Spinal cord (tissue), 10 donors: ENCODE measurements around the gene PRMT7. TPM values are rescaled to one million over a fixed set of nuclear protein-coding genes. Genes with fewer than 3 reads are reported as not detected.
"Not testable (repeated sequence)": the region's sequence is repeated elsewhere in the genome, so short reads cannot be mapped to it uniquely, and the experiment has no call there.

Source experiments
- DNase-seq, 6 donors: peaks; one replicate each; pipeline versions ENCODE4 v3.0.0 to v3.0.0-alpha.2; 2013 to 2015; ENCODE audit warnings: low spot score in 6 of 6, low read depth in 4 of 6
- H3K27ac ChIP-seq: one replicate; pipeline ENCODE4 v1.5.1; 2013; ENCODE audit warnings: low read depth, low read length, control low read depth
- H3K27me3 ChIP-seq: one replicate; pipeline ENCODE4 v1.6.1; 2013; ENCODE audit warnings: low read length; ENCODE audit not compliant: control insufficient read depth, insufficient read depth
- H3K36me3 ChIP-seq: one replicate; pipeline ENCODE4 v1.6.1; 2013; ENCODE audit warnings: low read length; ENCODE audit not compliant: control insufficient read depth, insufficient read depth
- H3K4me1 ChIP-seq: one replicate; pipeline ENCODE4 v1.6.1; 2013; ENCODE audit warnings: low read length; ENCODE audit not compliant: control insufficient read depth, insufficient read depth
- H3K4me3 ChIP-seq: one replicate; pipeline ENCODE4 v1.5.1; 2013; ENCODE audit warnings: low read depth, low read length, control low read depth
- H3K9me3 ChIP-seq: one replicate; pipeline ENCODE4 v1.6.1; 2013; ENCODE audit warnings: low read length; ENCODE audit not compliant: control insufficient read depth, insufficient read depth
- WGBS: methylation state at CpG from one replicate; pipeline ENCODE4 v1.1.5; 2013; ENCODE audit warnings: missing lambda C conversion rate; ENCODE audit not compliant: insufficient coverage; 5-methylcytosine and 5-hydroxymethylcytosine counted together
- polyA plus RNA-seq, 2 donors: library from polyadenylated mRNA; unstranded; fragments of 120-200 nt; gene quantifications; one replicate each; pipeline ENCODE4 v1.2.1, GENCODE V29; 2013; ENCODE audit not compliant: insufficient read length in 2 of 2
- total RNA-seq, 2 donors: library from RNA; depleted of rRNA in 1 of 2; stranded (reverse); fragments of 120-200 nt in 1 of 2; fragments of >200 nt in 1 of 2; gene quantifications; one replicate each; pipeline versions ENCODE4 v1.2.3 to v1.2.4, GENCODE V29; 2013 to 2014
- donor health status: healthy.

The PRMT7 gene
- total and polyA plus RNA-seq, 4 donors = 43.7 to 83.3 (median 66.4) TPM

DNA sequence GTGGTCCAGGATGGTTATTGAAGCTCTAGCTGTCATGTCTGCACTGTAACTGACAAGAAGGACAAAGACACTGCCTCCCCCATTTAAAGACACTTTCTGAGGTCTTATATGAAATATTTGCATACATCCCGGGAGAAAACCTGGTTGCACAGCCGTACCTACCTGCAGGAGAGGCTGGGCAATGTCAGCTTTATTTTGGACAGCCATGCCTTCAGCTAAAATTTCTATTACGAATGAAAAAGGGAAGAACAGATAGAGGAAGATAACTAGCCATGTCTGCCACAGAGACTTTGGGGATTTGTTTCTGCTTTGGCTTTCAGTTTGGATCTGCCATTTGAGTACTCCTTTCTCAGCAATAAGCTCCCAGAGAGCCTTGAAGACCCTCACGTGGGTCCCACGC lies 27.5 kb upstream of the PRMT7 start:
- H3K36me3 ChIP-seq = peaks cover 29% of the 10 kb centered on the region

DNA sequence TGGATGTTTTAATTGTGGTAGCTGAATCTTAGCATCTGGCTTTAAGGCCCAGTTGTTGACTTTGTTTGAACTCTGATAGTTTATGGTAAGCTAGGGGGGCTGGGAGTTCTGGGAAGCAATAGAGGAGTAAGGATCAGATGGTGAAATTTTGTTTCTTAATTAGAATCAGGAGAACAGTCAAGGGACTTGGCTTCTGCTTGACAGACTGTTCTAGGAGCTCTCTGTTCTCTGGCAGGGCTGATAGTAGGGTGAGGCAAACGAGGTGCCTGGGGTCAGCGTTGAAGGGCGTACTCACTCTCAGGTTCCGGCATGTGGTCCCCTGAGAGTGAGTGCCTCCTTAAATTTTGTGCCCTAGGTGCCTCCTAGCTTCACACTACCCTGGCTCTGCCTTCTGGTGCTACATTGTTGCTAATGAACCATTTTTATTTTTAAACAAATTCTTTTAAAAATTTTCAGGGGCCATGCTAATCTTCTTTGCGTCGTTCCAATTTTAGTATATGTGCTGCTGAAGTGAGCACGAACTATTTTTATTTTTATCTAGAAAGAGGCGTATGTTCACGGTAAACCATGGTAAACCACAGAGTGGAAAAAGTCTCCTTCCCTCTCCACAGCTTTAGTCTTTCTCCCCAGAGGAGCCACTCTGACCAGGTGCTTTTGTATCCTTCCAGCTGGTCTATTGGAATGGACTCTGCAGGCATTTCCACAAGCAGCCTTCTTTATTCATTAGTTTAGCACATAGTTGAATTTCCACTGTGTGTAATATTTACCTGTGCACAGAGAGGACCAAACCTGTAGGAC lies 26.8 kb upstream of the PRMT7 start:
- Histone ChIP-seq H3K27ac (no peak overlapping the region), H3K4me3 (no peak overlapping the region), H3K36me3 (peaks cover 27% of the 10 kb centered on the region), H3K27me3 (no peaks in the 10 kb centered on the region), H3K9me3 (no peaks in the 10 kb centered on the region), H3K4me1 (no peaks in the 10 kb centered on the region)
- 77% methylated on average over 3 of the region's 9 CpGs for WGBS
- no peak for DNase-seq

More for the DNA sequence above, 27.5 kb upstream of the PRMT7 start:
- no peak for DNase-seq
- no peaks in the 10 kb centered on the region for H3K4me1 ChIP-seq
- H3K9me3 ChIP-seq = no peaks in the 10 kb centered on the region
- 89% methylated on average over 3 of the region's 5 CpGs for WGBS
- no peak overlapping the region for H3K4me3 ChIP-seq
- H3K27me3 ChIP-seq = no peaks in the 10 kb centered on the region
- H3K27ac ChIP-seq = no peak overlapping the region

DNA sequence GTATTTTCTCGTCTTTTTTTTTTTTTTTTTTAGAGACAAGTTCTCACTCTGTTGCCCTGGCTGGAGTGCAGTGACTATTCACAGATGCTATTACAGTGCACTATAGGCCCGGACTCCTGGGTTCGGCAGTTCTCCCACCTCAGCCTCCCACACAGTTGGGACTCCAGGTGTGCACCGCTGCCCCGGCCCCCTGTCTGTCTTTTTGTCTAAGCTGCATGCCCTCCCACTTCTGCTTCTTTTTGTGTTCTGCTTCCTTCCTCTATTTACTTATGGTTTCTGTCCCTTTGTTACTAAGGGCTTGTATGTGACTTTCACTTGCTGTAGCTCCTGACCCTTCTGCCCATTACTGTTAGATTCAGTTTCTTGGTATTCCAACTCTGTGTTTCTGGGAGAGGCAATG lies 26.0 kb upstream of the PRMT7 start:
- no peaks in the 10 kb centered on the region for H3K9me3 ChIP-seq
- no peak overlapping the region for H3K4me3 ChIP-seq
- H3K27ac ChIP-seq = no peak overlapping the region
- WGBS = 85% methylated on average over 3 of the region's 5 CpGs
- peaks cover 22% of the 10 kb centered on the region for H3K36me3 ChIP-seq
- H3K27me3 ChIP-seq = no peaks in the 10 kb centered on the region
- no peaks in the 10 kb centered on the region for H3K4me1 ChIP-seq
- DNase-seq = no peak

DNA sequence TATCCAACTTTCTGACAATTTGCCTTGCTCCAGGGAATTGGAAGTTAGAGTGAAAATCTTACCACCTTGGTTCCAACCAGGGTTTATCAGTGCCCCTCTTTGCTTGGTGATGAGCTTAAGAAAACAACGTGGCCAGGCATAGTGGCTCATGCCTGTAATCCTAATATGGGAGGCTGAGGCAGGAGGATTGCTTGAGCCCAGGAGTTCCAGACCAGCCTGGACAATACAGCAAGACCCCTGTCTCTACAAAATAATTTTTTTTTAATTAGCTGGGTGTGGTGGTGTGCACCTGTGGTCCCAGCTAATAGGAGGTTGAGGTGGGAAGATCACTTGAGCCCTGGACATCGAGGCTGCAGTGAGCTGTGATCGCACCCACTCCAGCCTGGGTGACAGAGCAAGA lies 25.1 kb upstream of the PRMT7 start:
- no peaks in the 10 kb centered on the region for H3K27me3 ChIP-seq
- DNase-seq = no peak
- no peaks in the 10 kb centered on the region for H3K4me1 ChIP-seq
- H3K36me3 ChIP-seq = peaks cover 29% of the 10 kb centered on the region
- H3K4me3 ChIP-seq = no peak overlapping the region
- no peaks in the 10 kb centered on the region for H3K9me3 ChIP-seq
- no peak overlapping the region for H3K27ac ChIP-seq
- WGBS = no CpG with 5 or more reads among the region's 3 CpGs

DNA sequence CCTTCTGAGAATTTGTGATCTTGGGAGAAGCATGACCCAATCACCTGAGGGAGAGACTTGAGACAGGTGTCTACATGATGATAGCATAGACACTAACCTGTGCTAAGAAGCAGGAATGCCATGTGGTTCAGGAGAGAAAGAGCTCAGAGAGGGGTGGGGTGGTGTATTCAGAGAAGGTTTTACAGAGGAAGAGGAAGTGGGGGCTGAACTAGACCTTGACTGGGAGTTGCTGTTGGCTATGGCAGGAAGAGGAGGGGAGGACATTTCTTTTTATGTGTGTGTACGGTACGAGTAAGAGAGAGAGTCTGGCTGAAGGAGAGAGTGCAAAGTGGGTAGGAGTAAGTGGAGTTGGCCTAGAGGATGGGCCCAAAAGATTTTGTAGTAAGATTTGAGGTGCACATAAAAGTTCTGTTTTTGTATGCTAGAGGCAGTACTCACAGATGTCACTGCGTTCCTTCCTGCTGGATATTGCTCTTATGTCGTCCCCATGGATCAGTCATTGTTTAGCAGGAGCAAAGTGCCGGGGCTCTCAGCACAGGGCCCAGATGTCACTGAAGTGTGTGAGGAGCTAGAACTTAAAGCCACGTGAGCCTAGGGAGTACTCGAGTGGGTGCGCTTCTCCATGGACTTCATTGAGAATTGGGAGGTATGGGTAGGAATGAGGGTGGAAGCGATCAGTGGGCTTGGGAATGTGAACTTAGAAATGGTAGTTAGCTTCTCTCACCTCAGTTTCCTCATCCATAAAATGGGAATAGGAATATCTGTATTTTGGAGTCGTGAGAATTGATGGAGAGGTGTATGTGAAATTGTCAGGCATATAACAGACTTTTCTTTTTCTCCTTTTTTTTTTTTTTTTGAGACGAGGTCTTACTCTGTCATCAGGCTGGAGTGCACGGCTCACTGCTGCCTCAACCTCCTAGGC lies 24.4 kb upstream of the PRMT7 start:
- Histone ChIP-seq H3K36me3 (peaks cover 32% of the 10 kb centered on the region), H3K4me3 (no peak overlapping the region), H3K4me1 (no peaks in the 10 kb centered on the region), H3K27ac (no peak overlapping the region), H3K27me3 (no peaks in the 10 kb centered on the region), H3K9me3 (no peaks in the 10 kb centered on the region)
- 86% methylated on average over 8 of the region's 12 CpGs for WGBS
- DNase-seq = no peak

DNA sequence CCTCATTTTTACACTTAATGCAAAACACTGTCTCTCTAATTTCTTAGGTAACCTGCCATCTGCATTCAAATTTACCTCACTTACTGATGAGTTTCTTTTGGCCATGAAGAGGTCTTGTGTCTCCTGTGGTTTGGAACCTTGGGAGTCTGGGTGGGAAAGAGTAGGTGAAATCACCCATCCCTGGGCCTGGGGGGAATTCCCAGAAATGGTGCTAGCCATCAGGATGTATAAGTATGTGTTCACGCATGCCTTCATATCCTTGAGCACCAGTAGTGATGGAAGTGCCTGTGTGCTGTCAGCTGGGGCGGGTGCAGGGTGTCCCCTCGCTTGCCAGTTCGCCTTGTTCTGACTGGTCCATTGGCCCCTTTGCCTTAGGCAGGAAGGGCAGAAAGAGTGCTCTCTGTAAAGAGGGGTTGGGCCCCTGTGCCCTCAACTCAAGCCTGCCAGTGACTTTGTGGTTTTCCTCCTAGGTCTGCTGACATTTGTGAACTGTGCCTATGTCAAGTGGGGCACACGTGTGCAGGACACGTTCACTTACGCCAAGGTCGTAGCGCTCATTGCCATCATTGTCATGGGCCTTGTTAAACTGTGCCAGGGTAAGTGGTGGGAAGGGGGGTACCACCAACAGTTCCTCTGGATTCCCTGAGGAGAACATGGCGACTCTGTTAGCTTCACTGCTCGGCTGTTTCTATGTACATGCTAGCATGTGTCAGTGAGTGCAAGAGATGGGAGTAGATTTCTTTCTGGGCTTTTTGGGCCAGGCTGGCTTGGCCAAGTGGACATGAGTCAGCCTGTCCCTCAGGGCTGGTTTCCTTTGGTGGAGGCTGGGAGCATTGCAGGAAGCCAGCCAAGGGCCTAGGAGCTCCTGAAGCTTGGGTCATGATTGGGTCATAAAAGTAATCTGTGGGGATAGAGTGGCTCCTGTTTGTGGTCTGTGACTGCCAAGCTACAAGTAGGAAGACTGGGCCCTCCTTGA lies 23.3 kb upstream of the PRMT7 start:
- no peak for DNase-seq
- Histone ChIP-seq H3K27me3 (no peaks in the 10 kb centered on the region), H3K27ac (no peak overlapping the region), H3K4me1 (no peaks in the 10 kb centered on the region), H3K36me3 (peaks cover 39% of the 10 kb centered on the region), H3K9me3 (no peaks in the 10 kb centered on the region), H3K4me3 (no peak overlapping the region)
- 97% methylated on average over 11 of the region's 11 CpGs for WGBS

DNA sequence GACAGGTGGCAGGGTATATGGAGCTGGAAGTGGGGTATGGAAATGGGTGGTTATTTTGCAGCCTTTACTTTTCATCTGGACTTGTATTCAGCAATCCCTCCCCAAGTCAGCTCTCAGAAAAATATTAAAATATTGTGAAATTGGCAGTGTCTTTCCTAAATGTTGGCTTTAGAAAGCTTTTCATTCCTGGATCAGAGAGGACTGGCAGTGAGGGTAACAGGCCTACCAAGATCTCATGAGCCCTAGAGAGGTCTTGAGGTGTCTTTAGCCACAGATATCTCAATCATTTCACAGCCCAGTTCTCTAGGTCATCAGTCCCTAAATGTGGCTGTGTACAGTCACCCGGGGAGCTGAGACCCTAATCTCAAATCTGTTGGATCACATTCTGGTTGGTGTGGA lies 22.6 kb upstream of the PRMT7 start:
- peaks cover 41% of the 10 kb centered on the region for H3K36me3 ChIP-seq
- H3K27ac ChIP-seq = no peak overlapping the region
- no peak for DNase-seq

DNA sequence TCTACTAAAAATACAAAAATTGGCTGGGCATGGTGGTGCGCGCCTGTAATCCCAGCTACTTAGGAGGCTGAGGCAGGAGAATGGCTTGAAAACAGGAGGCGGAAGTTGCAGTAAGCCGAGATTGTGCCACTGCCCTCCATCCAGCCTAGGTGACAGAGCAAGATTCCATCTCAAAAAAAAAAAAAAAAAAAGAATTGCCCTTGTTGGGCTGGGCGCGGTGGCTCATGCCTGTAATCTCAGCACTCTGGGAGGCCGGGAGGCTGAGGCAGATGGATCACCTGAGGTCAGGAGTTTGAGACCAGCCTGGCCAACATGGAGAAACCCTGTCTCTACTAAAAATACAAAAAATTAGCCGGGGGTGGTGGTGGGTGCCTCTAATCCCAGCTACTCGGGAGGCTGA lies 22.0 kb upstream of the PRMT7 start:
- peaks cover 45% of the 10 kb centered on the region for H3K36me3 ChIP-seq
- H3K27me3 ChIP-seq, H3K27ac ChIP-seq, H3K9me3 ChIP-seq, DNase-seq, H3K4me3 ChIP-seq, H3K4me1 ChIP-seq: not testable (repeated sequence)
- 96% methylated on average over 4 of the region's 9 CpGs for WGBS

More for the DNA sequence above, 22.6 kb upstream of the PRMT7 start:
- Histone ChIP-seq H3K4me1 (no peaks in the 10 kb centered on the region), H3K9me3 (no peaks in the 10 kb centered on the region), H3K4me3 (no peak overlapping the region), H3K27me3 (no peaks in the 10 kb centered on the region)
- WGBS = 100% methylated on average over 1 of the region's 1 CpG

DNA sequence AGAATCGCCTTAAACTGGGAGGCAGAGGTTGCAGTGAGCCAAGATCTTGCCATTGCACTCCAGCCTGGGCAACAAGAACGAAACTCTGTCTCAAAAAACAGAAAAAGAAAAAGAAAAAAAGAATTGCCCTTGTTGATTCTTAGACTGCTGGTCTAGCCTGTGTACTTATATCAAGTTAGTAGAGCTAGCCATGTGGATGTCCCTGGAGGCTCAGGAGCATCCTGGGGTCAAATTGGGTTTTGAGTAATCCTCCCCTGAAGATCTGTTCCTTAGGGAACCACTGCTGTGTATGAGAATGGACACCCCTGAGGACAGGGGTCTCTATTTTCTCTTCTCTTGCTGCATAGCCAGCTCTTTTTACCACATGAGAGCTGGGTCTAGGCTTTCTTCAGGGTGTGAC lies 21.6 kb upstream of the PRMT7 start:
- no peaks in the 10 kb centered on the region for H3K4me1 ChIP-seq

More for the DNA sequence above, 21.6 kb upstream of the PRMT7 start:
- no peak overlapping the region for H3K27ac ChIP-seq
- no peaks in the 10 kb centered on the region for H3K9me3 ChIP-seq
- DNase-seq = no peak
- H3K4me3 ChIP-seq = no peak overlapping the region
- H3K27me3 ChIP-seq = no peaks in the 10 kb centered on the region
- H3K36me3 ChIP-seq = peaks cover 49% of the 10 kb centered on the region
- WGBS = 100% methylated on average over 2 of the region's 2 CpGs
